Measurements from ENCODE around the gene ABHD17C. TPM values are rescaled to one million over a fixed set of nuclear protein-coding genes. Genes with fewer than 3 reads are reported as not detected.

ABHD17C gene
- total RNA-seq, 1 donor: 11.6 TPM

DNA sequence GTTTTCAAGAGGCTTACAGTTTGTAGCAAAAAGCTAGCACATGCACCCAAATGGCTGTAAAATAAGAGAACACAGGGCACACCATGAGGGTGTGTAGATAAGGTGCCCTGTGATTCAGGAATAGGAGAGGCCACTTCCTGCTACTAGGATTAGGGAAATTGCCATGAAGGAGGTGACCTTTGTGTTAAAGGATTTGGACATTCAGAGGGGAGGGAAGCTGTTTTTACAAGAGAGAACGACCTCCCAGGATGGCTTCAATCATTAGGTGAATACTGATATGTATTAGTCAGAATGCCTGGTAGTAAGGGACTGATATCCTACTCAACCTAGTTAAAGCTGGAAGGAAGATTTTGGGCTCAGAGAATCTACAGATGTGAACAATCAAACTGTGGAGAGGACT lies 35.7 kb upstream of the ABHD17C start:
- peaks cover 4% of the 10 kb centered on the region for H3K4me1 ChIP-seq (ENCODE audit: insufficient read depth, low read length)
- no peak for DNase-seq (ENCODE audit: insufficient read length, low spot score, missing footprints)

DNA sequence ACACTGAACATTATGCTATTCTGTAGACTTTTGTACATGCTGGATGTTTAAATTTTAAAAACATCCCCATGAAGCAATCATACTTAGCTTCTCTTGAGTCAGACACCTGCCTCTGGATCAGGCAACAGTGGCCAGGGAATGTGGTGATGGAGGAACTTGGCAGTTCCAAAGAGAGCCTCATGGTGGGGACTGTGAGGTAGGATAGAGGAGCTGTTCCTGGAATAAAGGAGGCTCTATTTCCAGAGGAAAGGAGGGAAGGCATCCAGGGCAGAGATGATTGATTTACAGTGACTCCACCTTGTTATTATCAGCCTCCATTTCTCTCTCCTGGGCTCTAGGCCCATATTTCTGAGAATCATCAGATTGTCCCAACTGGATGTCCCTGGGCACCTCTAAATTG lies 35.0 kb upstream of the ABHD17C start:
- Histone ChIP-seq H3K79me2 (ENCODE audit: insufficient read depth, low read length) (no peaks in the 10 kb centered on the region), H4K20me1 (ENCODE audit: insufficient read depth, low read length) (no peaks in the 10 kb centered on the region), H3K27me3 (ENCODE audit: insufficient read depth, low read length) (no peaks in the 10 kb centered on the region), H3K4me3 (ENCODE audit: insufficient read depth, low read length) (no peak overlapping the region), H3K36me3 (ENCODE audit: insufficient read depth, low read length) (no peaks in the 10 kb centered on the region), H3K9me3 (ENCODE audit: low read depth, low read length) (no peaks in the 10 kb centered on the region), H3K27ac (ENCODE audit: low read depth, low read length) (no peak overlapping the region), H3K4me2 (ENCODE audit: insufficient read depth, low read length) (no peak overlapping the region), H3K4me1 (ENCODE audit: insufficient read depth, low read length) (peaks cover 4% of the 10 kb centered on the region), H2AFZ (ENCODE audit: low read length) (no peak overlapping the region)
- TF ChIP-seq, protein P1, sequence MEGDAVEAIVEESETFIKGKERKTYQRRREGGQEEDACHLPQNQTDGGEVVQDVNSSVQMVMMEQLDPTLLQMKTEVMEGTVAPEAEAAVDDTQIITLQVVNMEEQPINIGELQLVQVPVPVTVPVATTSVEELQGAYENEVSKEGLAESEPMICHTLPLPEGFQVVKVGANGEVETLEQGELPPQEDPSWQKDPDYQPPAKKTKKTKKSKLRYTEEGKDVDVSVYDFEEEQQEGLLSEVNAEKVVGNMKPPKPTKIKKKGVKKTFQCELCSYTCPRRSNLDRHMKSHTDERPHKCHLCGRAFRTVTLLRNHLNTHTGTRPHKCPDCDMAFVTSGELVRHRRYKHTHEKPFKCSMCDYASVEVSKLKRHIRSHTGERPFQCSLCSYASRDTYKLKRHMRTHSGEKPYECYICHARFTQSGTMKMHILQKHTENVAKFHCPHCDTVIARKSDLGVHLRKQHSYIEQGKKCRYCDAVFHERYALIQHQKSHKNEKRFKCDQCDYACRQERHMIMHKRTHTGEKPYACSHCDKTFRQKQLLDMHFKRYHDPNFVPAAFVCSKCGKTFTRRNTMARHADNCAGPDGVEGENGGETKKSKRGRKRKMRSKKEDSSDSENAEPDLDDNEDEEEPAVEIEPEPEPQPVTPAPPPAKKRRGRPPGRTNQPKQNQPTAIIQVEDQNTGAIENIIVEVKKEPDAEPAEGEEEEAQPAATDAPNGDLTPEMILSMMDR (IDR thresholded peaks at IDR 0.05; ENCODE audit: extremely low read depth, low read depth, low read length): peak; percentile 65
- DNase-seq (ENCODE audit: insufficient read length, low spot score, missing footprints): peak; percentile 91

More for the DNA sequence above, 35.7 kb upstream of the ABHD17C start:
- Histone ChIP-seq H3K27ac (ENCODE audit: low read depth, low read length) (no peak overlapping the region), H3K4me3 (ENCODE audit: insufficient read depth, low read length) (no peak overlapping the region), H3K4me2 (ENCODE audit: insufficient read depth, low read length) (no peak overlapping the region), H2AFZ (ENCODE audit: low read length) (no peak overlapping the region), H4K20me1 (ENCODE audit: insufficient read depth, low read length) (no peaks in the 10 kb centered on the region), H3K79me2 (ENCODE audit: insufficient read depth, low read length) (no peaks in the 10 kb centered on the region), H3K9me3 (ENCODE audit: low read depth, low read length) (no peaks in the 10 kb centered on the region), H3K27me3 (ENCODE audit: insufficient read depth, low read length) (peaks cover 2% of the 10 kb centered on the region), H3K36me3 (ENCODE audit: insufficient read depth, low read length) (no peaks in the 10 kb centered on the region)
- TF ChIP-seq, protein P1 (IDR thresholded peaks at IDR 0.05; ENCODE audit: extremely low read depth, low read depth, low read length): no peak

DNA sequence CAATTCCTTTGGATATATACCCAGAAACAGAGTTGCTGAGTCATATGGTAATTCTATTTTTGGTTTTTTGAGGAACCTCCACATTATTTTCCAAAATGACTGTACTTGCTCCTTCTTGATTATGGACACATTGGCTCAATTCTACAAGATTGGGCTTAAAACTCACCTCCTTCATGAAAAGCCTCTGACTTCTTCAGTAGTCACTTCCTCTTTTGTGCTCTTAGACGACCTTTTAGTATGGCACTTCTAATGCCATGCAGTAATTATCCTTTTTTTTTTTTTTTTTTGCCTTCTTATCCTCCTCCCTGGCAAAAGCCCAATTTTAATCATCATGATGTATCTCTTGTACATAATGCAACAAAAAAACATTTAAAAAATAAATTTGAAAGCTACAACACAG lies 33.0 kb upstream of the ABHD17C start:
- TF ChIP-seq, protein P1 (IDR thresholded peaks at IDR 0.05; ENCODE audit: extremely low read depth, low read depth, low read length): no peak
- Histone ChIP-seq H3K36me3 (ENCODE audit: insufficient read depth, low read length) (no peaks in the 10 kb centered on the region), H3K27me3 (ENCODE audit: insufficient read depth, low read length) (no peaks in the 10 kb centered on the region), H3K4me2 (ENCODE audit: insufficient read depth, low read length) (no peak overlapping the region), H3K4me1 (ENCODE audit: insufficient read depth, low read length) (peaks cover 4% of the 10 kb centered on the region), H2AFZ (ENCODE audit: low read length) (no peak overlapping the region), H3K27ac (ENCODE audit: low read depth, low read length) (no peak overlapping the region), H4K20me1 (ENCODE audit: insufficient read depth, low read length) (no peaks in the 10 kb centered on the region), H3K79me2 (ENCODE audit: insufficient read depth, low read length) (no peaks in the 10 kb centered on the region), H3K4me3 (ENCODE audit: insufficient read depth, low read length) (no peak overlapping the region), H3K9me3 (ENCODE audit: low read depth, low read length) (no peaks in the 10 kb centered on the region)
- DNase-seq (ENCODE audit: insufficient read length, low spot score, missing footprints): no peak

DNA sequence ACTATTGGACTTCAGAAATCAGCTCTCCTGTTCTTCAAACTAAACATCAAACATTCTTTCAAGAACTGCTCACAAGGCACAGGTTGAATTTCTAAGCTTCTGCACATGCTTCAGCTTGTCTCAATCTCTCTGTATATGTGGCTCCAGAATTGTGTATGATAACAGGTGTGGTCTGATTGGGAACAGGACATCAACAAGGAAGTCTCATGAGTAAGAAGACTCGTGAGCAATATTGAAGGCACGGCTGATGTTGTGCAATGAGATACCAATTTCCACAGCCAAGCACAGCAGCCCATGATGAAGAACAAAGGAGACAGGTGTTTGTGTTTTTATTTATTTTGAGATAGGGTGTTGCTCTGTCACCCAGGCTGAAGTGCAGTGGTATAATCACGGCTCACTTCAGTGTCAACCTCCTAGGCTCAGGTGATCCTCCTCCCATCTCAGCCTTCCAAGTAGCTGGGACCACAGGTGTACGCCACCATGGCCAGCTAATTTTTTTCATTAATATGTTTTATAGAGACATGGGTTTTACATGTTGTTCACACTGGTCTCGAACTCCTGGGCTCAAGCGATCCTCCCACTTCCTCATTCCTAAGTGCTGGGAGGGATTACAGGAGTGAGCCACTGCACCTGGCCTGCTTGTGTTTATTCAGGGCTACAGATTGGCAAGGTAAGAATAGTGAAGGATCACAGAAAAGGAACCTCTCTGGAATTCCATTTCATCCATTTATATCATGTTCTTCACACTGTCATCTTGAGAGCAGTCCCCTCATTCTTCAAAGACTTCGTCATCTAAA lies 32.2 kb upstream of the ABHD17C start:
- TF ChIP-seq, protein P1 (IDR thresholded peaks at IDR 0.05; ENCODE audit: extremely low read depth, low read depth, low read length): no peak
- H2AFZ ChIP-seq (ENCODE audit: low read length): no peak overlapping the region
- no peaks in the 10 kb centered on the region for H3K27me3 ChIP-seq (ENCODE audit: insufficient read depth, low read length)
- H3K27ac ChIP-seq (ENCODE audit: low read depth, low read length): no peak overlapping the region
- no peaks in the 10 kb centered on the region for H3K36me3 ChIP-seq (ENCODE audit: insufficient read depth, low read length)
- DNase-seq (ENCODE audit: insufficient read length, low spot score, missing footprints): no peak
- peaks cover 4% of the 10 kb centered on the region for H3K4me1 ChIP-seq (ENCODE audit: insufficient read depth, low read length)
- H3K79me2 ChIP-seq (ENCODE audit: insufficient read depth, low read length): no peaks in the 10 kb centered on the region
- H3K4me3 ChIP-seq (ENCODE audit: insufficient read depth, low read length): no peak overlapping the region
- H4K20me1 ChIP-seq (ENCODE audit: insufficient read depth, low read length): no peaks in the 10 kb centered on the region
- no peak overlapping the region for H3K4me2 ChIP-seq (ENCODE audit: insufficient read depth, low read length)
- no peaks in the 10 kb centered on the region for H3K9me3 ChIP-seq (ENCODE audit: low read depth, low read length)

All from osteoblast (primary cell).